Stimulated activated CD8-positive, alpha-beta memory T cell treated with anti-CD3 and anti-CD28 coated beads, Interleukin-7, amount 100 ng/mL, for 48 hours (primary cell): ENCODE results near the gene CKAP5.

Experiments
- DNase-seq, 2 donors: peaks; one replicate each; pipeline ENCODE4 v3.0.0-alpha.2; 2020; ENCODE audit warnings: low read depth in 1 of 2; ENCODE audit errors: extremely low read depth in 1 of 2

CKAP5 gene

DNA sequence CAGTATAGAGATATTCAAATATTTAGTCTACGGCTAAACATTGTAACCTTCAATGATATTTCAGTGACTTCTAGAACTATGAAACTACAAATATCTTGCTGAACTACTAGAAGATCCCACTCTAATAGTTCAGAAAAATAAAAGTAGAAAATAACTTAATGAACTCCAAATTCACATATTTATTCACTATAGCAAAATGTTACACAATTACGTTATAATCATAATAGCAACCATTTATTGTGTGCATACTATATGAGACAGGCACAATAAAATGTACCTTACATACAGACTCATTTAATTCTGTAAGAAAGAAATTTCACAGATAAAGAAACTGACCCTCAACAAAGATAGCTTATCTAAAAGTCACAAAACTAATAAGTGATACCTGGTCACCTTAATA is 69.2 kb downstream of the CKAP5 start:
- DNase-seq = no peak

DNA sequence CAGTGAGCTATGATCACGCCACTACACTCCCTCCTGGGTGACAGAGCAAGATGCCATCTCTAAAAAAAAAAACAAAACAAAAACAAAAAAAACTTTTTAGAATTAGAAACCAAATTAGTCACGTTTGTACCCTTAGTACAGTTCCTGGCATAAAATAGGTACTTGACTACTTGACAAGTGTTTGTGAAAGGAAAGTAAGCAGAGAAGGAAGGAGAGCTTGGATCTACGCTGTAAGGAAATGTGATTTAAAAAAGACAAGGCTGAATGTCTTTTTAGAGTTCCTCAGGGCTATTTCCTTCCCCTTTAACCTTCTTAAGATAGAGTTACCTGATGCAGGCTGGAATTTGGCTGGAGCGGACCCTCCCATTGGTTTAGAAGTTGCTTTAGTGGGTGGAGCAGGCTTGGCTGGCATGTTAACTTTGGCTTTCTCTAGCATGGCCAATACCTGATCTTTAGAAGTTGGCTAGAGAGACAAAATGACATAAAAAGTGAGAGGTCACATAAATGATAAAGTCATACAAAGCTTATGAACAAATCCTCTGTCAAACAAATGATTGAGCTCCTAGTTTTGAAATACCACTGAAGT is 76.4 kb downstream of the CKAP5 start:
- no peak for DNase-seq

GRCh38 chr11:46766656-46767055 is 79.4 kb downstream of the CKAP5 start:
- no peak for DNase-seq

DNA sequence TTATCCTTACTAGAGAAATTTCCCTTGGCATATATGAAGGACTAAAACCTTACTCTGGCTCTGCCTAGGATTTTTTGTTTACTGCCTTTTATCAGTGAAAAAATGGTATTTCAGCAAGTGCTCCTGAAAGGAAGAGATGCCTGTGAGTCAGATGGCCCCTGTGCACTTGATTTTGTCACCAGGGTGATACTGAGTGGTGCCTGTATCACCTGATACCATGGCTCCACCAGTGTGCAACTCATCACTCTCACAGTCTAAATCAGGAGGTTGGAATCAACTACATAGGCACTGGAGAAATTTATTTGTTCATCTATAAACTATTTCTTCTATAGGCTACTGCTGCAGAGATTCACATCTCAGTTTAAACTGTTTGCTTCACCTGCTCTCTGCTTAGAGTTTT is 83.8 kb downstream of the CKAP5 start:
- no peak for DNase-seq

DNA sequence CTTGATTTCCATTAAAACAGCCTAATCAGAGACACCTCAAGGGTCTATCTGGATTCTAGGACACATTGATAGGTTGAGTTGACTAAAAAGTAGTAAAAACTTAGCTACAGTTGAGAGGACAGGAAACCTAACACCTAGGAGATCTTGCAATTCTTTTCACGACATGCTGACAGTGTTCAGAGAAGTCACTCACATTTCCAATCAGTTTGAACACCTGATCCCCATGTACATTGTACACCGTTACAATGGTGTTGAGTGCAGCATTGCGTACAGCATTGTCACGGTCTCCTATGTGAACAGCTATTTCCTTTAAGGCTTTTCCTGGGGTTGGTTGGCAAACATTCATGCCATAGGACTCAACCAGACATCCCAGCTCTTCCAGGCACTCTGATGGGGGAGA is 84.3 kb downstream of the CKAP5 start:
- no peak for DNase-seq

DNA sequence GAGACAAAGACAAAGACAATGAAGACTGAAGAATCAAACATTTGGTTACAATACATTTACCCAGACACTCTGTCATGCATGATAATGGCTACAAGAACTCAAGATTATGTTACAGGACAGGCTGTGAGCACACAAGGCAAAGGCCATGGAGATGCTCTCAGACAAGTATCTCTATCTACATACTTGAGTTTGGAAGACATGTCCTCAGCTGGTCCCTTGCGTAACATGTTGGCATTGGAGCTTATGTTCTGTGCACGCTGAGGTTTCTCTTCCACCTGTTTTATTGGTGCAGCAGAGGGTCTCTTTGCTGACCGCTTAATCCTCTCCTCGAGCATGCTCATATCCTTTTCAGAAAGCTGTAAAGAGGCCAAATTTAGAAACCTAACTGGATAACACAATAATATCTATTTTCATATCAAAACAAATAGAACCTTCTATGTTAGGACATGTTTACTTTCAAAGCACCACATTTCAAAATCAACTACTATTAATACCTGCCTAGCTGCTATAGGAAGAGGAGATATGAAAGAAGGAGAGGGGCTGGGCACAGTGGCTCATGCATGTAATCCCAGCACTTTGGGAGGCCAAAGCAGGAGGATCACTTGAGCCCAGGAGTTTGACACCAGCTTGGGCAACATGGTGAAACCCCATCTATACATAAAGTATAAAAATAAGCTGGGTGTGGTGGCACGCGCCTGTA is 85.5 kb downstream of the CKAP5 start:
- no peak for DNase-seq

GRCh38 chr11:46759196-46759595 is 86.9 kb downstream of the CKAP5 start:
- no peak for DNase-seq

- no peak for DNase-seq
Observed at GRCh38 chr11:46755962-46756361, 90.1 kb downstream of the CKAP5 start.

DNA sequence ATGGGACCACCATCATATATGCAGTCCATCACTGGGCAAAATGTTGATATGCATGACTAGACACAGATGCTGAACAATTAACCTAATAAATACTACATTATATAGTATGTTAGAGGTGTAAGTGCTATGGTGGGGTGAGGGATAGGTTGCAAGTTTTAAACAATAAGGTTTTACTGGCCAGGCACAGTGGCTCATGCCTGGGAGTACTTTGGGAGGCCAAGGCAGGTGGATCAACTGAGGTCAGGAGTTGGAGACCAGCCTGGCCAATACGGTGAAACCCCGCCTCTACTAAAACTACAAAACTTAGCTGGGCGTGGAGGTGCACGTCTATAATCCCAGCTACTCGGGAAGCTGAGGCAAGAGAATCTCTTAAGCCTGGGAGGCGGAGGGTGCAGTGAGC is 98.9 kb downstream of the CKAP5 start:
- DNase-seq = no peak

DNA sequence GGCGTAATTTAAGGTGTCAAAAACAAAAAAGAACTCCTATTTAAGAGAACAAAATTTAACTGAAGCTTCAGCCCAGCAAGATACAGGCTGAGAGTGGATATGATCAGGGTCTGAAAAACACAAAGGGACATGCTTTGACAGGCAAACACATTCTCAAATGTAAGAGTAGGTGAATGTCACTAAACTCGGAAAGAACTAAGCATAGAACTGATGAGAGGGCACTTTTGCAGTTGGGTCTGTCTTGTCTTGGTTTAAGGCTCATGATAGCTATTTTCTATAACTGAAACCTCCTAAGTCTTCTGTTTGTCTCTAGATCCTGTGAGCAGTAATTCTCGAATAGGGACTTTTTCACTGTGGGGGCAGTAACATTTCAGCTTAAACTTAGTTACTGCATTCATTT is 100.1 kb downstream of the CKAP5 start:
- DNase-seq = no peak

DNA sequence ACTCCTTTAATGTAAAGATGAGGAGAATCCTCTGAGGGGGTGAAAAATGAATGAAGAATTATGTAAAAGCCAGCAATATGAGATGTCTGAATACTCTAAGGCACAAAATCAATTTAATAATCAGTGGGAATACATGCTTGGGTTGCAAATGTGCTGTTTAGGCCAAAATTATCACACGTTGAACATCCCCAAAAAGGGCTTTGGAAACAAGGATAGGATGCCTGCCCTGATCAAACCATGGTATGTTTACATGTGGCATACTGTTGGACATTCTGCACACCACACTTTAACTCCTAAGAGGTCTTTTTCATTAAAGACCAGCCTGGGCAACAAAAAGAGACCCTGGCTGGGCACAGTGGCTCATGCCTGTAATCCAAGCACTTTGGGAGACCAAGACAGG is 100.8 kb downstream of the CKAP5 start:
- DNase-seq = no peak

DNA sequence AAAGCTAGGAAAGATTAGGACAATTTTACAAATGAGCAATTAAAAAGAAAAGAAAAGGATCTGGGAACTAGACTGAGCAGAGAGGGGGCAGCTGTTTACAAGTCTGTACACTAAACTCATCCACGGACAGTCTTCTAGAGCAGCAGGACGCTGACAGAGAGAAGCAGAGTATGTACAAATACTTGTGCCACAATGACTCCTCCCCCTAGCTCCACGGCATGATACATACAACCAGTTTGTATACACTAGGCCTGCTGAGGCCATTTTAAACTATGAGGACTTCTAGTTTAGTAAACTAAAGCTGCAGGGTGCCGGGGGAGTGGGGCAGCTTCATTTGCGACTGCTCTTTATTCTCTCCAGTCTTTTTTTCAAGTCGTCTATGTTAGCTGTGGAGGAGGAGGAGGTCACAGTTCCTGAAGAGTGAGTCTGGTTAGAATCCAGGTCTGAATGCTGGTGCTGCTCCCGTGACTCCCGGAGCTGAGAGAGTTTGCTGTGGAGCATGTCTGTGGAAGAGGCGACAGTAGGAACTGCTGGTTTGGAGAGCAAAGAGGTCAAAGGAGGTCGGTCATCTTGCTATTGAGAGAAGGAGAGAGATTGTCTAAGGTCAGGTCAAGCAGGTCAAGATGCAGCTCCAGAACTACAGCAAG is 102.3 kb downstream of the CKAP5 start:
- no peak for DNase-seq

- DNase-seq = no peak
Observed at GRCh38 chr11:46743043-46743442, 103.0 kb downstream of the CKAP5 start.

DNA sequence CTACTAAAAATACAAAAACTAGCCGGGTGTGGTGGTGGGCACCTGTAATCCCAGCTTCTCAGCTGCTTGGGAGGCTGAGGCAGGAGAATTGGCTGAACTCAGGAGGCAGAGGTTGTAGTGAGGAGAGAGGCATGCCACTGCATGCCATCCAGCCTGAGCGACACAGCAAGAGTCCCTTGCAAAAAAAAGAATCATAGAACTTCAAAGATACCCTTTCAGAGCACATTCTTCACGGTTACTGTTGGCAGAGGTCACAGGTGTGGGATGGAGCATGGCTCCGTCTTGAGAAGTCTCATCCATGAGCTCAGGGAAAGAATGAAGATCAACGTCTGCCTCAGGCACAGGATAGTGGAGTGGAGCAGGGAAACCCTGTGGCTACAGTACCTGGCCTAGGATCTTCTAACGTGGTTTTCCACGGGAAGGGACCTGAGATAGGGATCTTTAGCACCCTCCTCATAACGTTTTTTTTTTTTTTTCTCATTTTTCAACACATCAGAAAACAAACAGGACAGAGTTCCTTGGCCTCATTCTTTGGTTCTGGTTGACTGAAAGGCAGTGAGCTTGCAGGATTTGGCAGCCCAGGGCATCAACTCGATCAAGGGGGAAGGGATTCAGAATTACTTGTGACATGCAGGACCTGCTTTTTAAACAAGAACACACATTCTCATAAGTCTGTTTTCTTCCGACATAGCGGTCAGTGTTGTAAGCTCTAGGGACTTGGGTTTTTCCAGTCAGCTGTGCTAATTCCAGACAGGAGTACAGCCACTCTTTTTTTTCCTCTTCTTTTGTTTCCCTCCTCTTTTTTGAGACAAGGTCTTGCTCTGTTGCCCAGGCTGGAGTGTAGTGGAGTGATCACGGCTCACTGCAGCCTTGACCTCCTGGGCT is 104.2 kb downstream of the CKAP5 start:
- DNase-seq = no peak

GRCh38 chr11:46738887-46739286 is 107.2 kb downstream of the CKAP5 start:
- DNase-seq = no peak

GRCh38 chr11:46737699-46738098 is 108.4 kb downstream of the CKAP5 start:
- no peak for DNase-seq

- DNase-seq = no peak
Observed at GRCh38 chr11:46736615-46737014, 109.5 kb downstream of the CKAP5 start.

DNA sequence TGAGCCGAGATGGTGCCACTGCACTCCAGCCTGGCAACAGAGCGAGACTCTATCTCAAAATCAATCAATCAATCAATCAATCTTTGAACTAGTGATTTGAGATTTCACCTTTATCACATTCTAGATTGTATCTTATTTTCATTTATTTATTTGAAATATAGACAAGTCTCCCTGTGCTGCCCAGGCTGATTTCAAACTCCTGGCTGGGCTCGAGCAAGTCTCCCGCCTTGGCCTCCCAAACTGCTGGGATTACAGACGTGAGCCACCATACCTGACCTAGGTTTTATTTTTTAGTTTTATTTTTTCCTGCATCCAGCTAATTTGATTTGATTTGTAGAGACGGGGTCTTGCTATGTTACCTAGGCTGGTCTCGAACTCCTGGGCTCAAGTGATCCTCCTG is 109.9 kb downstream of the CKAP5 start:
- no peak for DNase-seq

DNA sequence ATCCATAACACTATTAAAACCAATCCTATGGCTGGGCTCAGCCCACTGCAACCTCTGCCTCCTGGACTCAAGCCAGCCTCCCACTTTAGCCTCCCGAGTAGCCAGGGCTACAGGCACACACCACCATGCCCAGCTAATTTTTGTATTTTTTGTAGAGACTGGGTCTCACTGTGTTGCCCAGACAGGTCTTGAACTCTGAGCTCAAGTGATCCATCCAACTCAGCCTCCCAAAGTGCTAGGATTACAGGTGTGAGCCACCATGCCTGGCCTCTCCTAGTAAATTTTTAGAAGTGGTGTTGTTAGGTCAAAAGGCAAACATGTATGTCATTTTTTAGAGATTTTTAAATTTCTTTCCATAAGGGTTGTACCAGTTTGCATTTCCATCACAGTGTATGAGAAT is 112.8 kb downstream of the CKAP5 start:
- DNase-seq = no peak

- no peak for DNase-seq
Observed at GRCh38 chr11:46731545-46731944, 114.5 kb downstream of the CKAP5 start.
